Lower leg skin (tissue), 4 donors: Measurements from ENCODE around the gene RXRA. TPM values are rescaled to one million over a fixed set of nuclear protein-coding genes. Genes with fewer than 3 reads are reported as not detected.

Experiments
- DNase-seq, 2 donors: peaks; one replicate each; pipeline ENCODE4 v3.0.0-alpha.2; 2019; ENCODE audit warnings: low spot score in 2 of 2
- H3K4me3 ChIP-seq: fragments of 200-600 bp; sonication (generic); 2 replicates; pipeline ENCODE4 v1.5.1; 2017; ENCODE audit warnings: mild to moderate bottlenecking, low read depth; ENCODE audit not compliant: poor library complexity, severe bottlenecking
- CTCF ChIP-seq, 3 donors: fragments of 450-650 bp; IDR thresholded peaks; one replicate each; pipeline ENCODE4 v1.5.1; 2016; ENCODE audit warnings: antibody characterized with exemption in 3 of 3, mild to moderate bottlenecking in 3 of 3, moderate library complexity in 2 of 3
- POLR2A ChIP-seq, 2 donors: fragments of 450-650 bp; IDR thresholded peaks; one replicate each; pipeline ENCODE4 v1.6.1; 2016 to 2017; ENCODE audit warnings: antibody characterized with exemption in 2 of 2, mild to moderate bottlenecking in 1 of 2, moderate library complexity in 1 of 2
- WGBS, 2 donors: methylation state at CpG; one replicate each; pipeline ENCODE4 v1.1.5; 2018; 5-methylcytosine and 5-hydroxymethylcytosine counted together
- intact Hi-C: fragments of 100-400 bp; cut with DNase I; formaldehyde crosslinking; loops from one replicate; pipeline ENCODE4 v1.15.0; 2023; ENCODE audit warnings: low total_unique reads
- total RNA-seq, 4 donors: library from RNA; depleted of rRNA; stranded (reverse); fragments of >200 nt; gene quantifications; one replicate each; pipeline ENCODE4 v1.1.0, GENCODE V29; 2016

RXRA gene
- total RNA-seq, 4 donors from 2014 or later: 143 to 242 (median 166) TPM

- TF ChIP-seq CTCF (IDR thresholded peaks at IDR 0.05) (no peak), POLR2A (IDR thresholded peaks at IDR 0.05) (no peak)
- intact Hi-C loops: no loop called here
- H3K4me3 ChIP-seq: no peak overlapping the region
- no peak for DNase-seq
- WGBS, 2 donors: 92 to 94% methylated on average over 35 of the region's 35 CpGs
Measured at GRCh38 chr9:134291961-134292871, 34.0 kb upstream of the RXRA start.

- WGBS, 2 donors: 63 to 64% methylated on average over 12 to 13 of the region's 13 CpGs
- intact Hi-C loops: no loop called here
- no peak for TF ChIP-seq CTCF (IDR thresholded peaks at IDR 0.05)
- TF ChIP-seq POLR2A (IDR thresholded peaks at IDR 0.05): no peak
- no peak overlapping the region for H3K4me3 ChIP-seq
- DNase-seq: no peak
Measured at GRCh38 chr9:134293031-134293521, 33.2 kb upstream of the RXRA start.

GRCh38 chr9:134293611-134294152, 32.6 kb upstream of the RXRA start:
- WGBS, 2 donors: 6 to 8% methylated on average over 24 of the region's 24 CpGs
- TF ChIP-seq POLR2A (IDR thresholded peaks at IDR 0.05) (no peak), CTCF (IDR thresholded peaks at IDR 0.05) (no peak)
- intact Hi-C loops: no loop called here
- no peak for DNase-seq
- H3K4me3 ChIP-seq: no peak overlapping the region

DNA sequence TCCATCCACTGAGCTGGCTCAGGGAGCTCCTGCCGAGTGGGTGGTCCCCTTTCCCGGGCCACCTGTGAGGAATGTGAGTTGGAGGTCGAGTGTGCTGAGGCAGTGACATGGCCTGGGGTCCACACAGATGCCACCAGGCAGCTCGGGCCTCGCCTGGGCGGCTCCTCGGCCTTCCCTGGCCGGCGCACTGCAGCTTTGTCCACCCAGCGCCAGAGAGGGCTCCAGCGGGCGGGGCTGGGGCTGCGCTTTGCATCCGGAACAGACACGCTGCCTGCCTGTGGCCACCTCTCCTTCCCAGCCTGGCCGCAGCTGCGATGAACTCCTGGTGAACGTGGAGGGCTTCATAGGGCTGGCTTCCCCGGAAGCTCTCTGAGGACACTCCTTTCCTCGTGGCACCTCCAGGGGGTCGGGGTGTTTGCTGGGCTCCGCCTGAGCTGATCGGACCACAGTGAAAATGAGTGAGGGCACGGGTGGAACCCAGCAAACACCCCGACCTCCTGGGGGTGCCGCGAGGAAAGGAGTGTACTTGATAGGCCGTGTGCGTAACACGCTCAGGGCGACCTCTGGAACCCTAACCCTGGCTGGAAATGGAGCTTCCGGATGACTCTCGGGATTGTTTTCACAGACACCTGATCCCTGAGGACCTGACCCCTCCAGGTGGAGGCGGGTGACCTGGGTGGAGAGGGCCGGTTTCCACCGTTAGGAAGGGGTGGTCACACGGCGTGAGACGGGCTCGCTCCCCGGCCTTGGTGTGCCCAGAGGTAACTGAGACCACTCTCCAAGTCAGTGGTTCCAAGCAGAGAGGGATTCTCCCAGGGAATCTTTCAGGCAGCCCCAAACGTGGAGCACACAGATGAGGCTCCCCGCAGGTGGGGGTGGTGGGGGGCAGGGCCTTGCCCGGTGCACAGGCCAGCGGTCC, 31.8 kb upstream of the RXRA start:
- no peak for DNase-seq
- 54 to 67% methylated on average over 30 to 42 of the region's 45 CpGs for WGBS, 2 donors

More for the DNA sequence above, 31.8 kb upstream of the RXRA start:
- no peak overlapping the region for H3K4me3 ChIP-seq
- intact Hi-C loops: no loop called here
- TF ChIP-seq POLR2A (IDR thresholded peaks at IDR 0.05) (no peak), CTCF (IDR thresholded peaks at IDR 0.05) (no peak)
